A673 (cell line): Measurements from ENCODE around the gene NRSN1.

Source experiments
- EZH2 ChIP-seq: fragments of 200-600 bp; sonication (generic); IDR thresholded peaks from 2 replicates; pipeline ENCODE4 v1.6.1; 2017; ENCODE audit warnings: borderline replicate concordance, low read depth, mild to moderate bottlenecking, mixed read lengths, antibody characterized with exemption, low read length; ENCODE audit not compliant: poor library complexity, severe bottlenecking
- TF ChIP-seq, protein P1 (sequence below): fragments of 300-800, 200-600 bp; sonication (generic); conservative IDR thresholded peaks from 2 replicates; pipeline ENCODE4 v1.5.1; 2017; ENCODE audit warnings: low read depth, mild to moderate bottlenecking, antibody characterized with exemption, low read length, moderate library complexity, mixed read lengths

DNA sequence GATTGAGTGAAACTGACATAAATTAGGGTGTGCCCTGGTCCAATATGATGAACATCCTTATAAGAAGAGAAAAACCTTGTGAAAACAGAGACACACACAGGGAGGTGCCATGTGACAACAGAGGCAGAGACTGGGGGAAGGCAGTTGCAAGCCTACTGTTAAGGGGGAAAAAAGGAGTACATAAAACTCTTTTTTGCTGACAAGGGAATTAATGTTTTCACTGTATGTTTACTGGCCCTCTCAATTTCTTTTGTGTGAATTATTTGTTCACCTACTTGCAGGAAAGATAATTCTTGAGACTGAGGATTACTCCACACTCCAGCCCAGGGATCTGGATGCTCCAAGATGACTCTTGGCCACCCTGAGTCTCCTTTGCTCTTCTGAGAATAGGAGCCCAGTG, 12.1 kb upstream of the NRSN1 start:
- TF ChIP-seq, protein P1, sequence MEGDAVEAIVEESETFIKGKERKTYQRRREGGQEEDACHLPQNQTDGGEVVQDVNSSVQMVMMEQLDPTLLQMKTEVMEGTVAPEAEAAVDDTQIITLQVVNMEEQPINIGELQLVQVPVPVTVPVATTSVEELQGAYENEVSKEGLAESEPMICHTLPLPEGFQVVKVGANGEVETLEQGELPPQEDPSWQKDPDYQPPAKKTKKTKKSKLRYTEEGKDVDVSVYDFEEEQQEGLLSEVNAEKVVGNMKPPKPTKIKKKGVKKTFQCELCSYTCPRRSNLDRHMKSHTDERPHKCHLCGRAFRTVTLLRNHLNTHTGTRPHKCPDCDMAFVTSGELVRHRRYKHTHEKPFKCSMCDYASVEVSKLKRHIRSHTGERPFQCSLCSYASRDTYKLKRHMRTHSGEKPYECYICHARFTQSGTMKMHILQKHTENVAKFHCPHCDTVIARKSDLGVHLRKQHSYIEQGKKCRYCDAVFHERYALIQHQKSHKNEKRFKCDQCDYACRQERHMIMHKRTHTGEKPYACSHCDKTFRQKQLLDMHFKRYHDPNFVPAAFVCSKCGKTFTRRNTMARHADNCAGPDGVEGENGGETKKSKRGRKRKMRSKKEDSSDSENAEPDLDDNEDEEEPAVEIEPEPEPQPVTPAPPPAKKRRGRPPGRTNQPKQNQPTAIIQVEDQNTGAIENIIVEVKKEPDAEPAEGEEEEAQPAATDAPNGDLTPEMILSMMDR = no peak
- no peak for TF ChIP-seq EZH2
